ENCODE results near the gene UTP14A.

DNA sequence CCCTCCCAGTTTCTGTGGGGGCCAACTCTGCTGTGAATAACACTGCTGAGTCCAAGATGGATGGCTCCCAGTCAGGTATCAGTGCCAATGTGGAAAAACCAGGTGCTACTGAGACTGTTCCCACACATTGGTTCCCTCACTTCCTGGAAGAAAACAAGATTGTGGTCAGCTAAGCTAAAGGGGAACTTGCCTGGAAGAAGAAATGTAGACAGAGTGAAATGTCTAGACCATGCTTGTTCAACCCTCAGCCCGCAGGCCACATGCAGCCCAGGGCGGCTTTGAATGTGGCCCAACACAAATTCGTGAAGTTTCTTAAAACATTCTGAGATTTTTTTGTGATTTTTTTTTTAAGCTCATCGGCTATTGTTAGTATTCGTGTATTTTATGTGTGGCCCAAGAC, 28.6 kb upstream of the UTP14A start:
- TF ChIP-seq CTCF (IDR thresholded peaks at IDR 0.05; ENCODE audit: low read length) (no peak), EZH2 (IDR thresholded peaks at IDR 0.05; ENCODE audit: borderline replicate concordance, low read length) (no peak)

All from OCI-LY1 (cell line).